Astrocyte of the hippocampus (primary cell): ENCODE data around the gene SCARF2.
A peak's percentile ranks its signal among the peaks of the same experiment; 100 is the strongest.
"Not testable (repeated sequence)": the region's sequence is repeated elsewhere in the genome, so short reads cannot be mapped to it uniquely, and the experiment has no call there.

Experiments used
- DNase-seq: peaks from one replicate; pipeline ENCODE4 v3.0.0; 2011; ENCODE audit warnings: low read depth, low spot score

Gene SCARF2

GRCh38 chr22:20463324-20464095, 25.9 kb upstream of the SCARF2 start:
- DNase-seq: no peak

GRCh38 chr22:20459862-20460261, 22.2 kb upstream of the SCARF2 start:
- DNase-seq: no peak

- no peak for DNase-seq
Measured at GRCh38 chr22:20459152-20459542, 21.5 kb upstream of the SCARF2 start.

GRCh38 chr22:20458530-20459151, 21.0 kb upstream of the SCARF2 start:
- DNase-seq: no peak

GRCh38 chr22:20457506-20458240, 20.0 kb upstream of the SCARF2 start:
- no peak for DNase-seq

- no peak for DNase-seq
Measured at GRCh38 chr22:20456722-20457076, 19.1 kb upstream of the SCARF2 start.

GRCh38 chr22:20456064-20456721, 18.6 kb upstream of the SCARF2 start:
- peak; percentile 94 for DNase-seq

- no peak for DNase-seq
Measured at GRCh38 chr22:20455709-20456063, 18.1 kb upstream of the SCARF2 start.

- DNase-seq: no peak
Measured at GRCh38 chr22:20453222-20453621, 15.6 kb upstream of the SCARF2 start.

- DNase-seq: no peak
Measured at GRCh38 chr22:20451920-20452319, 14.3 kb upstream of the SCARF2 start.

GRCh38 chr22:20451129-20451778, 13.6 kb upstream of the SCARF2 start:
- not testable (repeated sequence) for DNase-seq

- no peak for DNase-seq
Measured at GRCh38 chr22:20450551-20450906, 12.9 kb upstream of the SCARF2 start.

GRCh38 chr22:20449819-20450550, 12.4 kb upstream of the SCARF2 start:
- DNase-seq: no peak

- no peak for DNase-seq
Measured at GRCh38 chr22:20448630-20449029, 11.0 kb upstream of the SCARF2 start.

- DNase-seq: no peak
Measured at GRCh38 chr22:20446383-20446970, 8.9 kb upstream of the SCARF2 start.

GRCh38 chr22:20444325-20444724, 6.7 kb upstream of the SCARF2 start:
- DNase-seq: no peak

- no peak for DNase-seq
Measured at GRCh38 chr22:20442485-20443284, 5.1 kb upstream of the SCARF2 start.

GRCh38 chr22:20441631-20442484, 4.2 kb upstream of the SCARF2 start:
- DNase-seq: no peak
